HG03354 (cell line): ENCODE results near the gene AGAP1.
"Not testable (repeated sequence)": the region's sequence is repeated elsewhere in the genome, so short reads cannot be mapped to it uniquely, and the experiment has no call there.

ENCODE experiments used
- ATAC-seq: cut with Tn5 transposase; IDR thresholded peaks from one replicate; pipeline ENCODE4 v1.9.1; 2021; ENCODE audit warnings: mild to moderate bottlenecking; ENCODE audit not compliant: unreplicated experiment, poor library complexity, severe bottlenecking

AGAP1 gene

DNA sequence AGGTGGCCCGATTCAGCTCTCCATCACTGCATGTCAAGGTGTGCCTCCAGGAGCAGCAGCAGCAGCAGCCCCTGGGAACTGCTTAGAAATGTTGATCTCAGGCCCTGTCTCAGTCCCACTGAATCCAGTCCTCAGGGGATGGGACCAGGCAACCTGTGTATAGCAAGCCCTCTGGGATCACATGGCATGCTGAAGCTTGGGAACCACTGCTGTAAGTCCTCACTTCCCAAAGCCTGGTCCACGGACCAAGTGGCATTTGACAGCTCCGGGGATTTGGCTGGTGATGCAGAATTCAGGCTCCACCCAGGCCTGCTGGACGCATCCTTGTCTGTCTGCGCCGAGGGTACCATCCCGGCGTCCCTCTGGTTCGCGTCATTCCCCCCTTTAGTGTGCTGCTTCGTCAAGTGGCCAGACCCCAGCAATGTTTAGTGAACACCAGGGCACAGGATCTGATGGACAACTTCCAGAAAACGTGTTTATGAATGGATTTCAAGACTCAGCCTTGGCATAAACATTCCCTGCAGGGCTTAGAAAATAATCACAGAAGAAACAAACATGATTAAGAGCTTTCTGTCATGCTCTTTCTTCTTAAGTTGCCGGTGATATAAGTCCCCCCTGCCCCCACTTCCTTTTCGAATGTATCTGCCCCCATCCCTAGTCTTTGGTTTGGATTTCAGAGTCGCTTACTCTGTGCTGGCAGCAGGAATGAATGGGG is 440.4 kb downstream of the AGAP1 start:
- no peak for ATAC-seq

DNA sequence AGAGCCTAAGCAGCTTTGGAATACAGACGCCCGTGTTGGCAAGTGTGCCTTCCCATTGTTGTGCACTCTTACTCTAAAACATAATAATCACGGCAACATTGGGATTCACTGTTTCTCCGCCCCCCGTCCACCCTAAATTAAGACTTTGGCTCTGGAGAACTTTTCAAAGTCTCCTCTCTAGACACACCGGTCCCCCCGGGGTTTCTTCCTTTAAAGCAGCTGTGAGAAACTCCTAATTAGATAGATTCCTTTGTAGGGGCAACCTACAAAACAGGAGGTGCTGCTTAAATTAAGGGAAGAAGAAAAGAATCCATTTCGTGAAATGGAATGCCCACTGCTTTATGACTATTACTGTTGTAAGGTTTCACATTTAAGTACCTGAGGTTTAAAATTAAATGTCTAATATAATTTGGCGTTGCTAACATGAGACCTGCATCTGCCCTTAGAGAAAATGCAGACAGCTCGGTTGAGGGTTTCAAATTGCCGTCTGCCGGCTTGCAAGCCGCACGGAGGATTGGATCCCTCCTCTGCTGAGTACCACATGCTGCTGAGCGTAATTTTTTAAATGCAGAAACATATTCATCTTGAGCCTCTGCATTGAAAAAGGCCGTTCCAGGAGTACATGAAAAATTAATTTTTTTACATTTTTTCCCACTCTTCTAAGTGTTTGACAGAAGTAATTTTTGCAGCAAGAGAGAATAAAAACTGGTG is 441.1 kb downstream of the AGAP1 start:
- no peak for ATAC-seq

GRCh38 chr2:235935773-235936172 is 441.9 kb downstream of the AGAP1 start:
- no peak for ATAC-seq

- ATAC-seq = no peak
Measured at GRCh38 chr2:235936493-235936892, 442.6 kb downstream of the AGAP1 start.

DNA sequence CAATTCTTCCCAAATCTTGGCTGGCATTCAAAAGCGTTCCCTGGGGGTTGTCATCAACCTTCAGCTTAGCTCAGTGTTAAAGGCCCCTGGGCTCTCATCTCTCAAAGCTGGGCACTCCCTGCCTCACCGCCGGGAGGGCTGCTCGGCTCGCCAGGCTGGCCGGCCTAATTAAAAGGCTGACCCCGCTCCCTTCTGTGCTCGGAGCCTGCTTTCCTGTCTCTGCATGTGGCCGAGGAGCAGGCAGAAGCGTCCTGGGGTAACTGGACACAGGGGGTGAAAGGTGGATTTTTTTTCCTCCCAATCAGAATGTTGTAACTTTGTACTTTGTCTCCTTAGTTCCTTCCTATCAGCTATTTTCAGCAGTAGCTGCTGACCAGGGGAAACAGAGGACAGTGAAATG is 443.2 kb downstream of the AGAP1 start:
- ATAC-seq = no peak

DNA sequence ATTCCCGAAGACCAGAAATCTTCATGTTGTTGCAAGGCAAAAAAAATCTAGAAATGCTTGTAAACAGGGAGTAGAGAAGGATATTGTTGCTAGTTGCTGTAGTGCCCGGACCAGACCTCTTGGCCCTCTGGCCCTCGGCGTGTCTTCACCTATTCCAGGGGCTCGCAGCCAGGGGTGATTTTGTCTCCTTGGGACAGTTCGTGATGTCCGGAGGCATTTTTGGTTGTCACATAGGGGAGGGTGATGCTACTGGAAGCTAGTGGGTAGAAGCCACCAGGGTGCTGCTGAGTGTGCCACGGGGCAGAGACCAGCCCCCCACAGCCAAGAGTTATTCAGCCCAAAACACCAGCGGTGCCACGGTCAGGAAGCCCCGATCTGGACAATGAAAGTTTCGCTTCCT is 443.7 kb downstream of the AGAP1 start:
- no peak for ATAC-seq

- no peak for ATAC-seq
Measured at GRCh38 chr2:235937936-235938335, 444.1 kb downstream of the AGAP1 start.

- ATAC-seq = no peak
Measured at GRCh38 chr2:235938611-235939010, 444.8 kb downstream of the AGAP1 start.

- no peak for ATAC-seq
Measured at GRCh38 chr2:235939471-235939870, 445.6 kb downstream of the AGAP1 start.

- ATAC-seq = no peak
Measured at GRCh38 chr2:235940330-235940729, 446.5 kb downstream of the AGAP1 start.

DNA sequence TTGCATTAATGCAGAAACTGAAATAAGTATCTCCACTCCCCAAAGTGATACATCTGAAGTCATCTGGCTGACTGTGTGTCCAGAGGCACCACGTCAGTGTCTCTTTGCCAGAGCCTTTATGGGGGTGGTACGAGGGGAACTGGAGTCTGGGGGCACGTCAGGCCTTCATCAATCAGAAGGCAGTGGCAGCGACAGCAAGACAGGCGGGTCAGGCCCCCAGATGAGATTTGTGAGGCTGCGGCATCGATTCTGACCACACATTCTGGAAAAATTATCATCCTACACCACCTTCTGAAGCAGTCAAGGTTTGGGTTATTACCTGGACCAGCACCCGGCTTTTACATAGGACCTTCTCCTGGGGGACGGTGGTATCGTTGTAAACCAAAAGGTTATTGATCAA is 450.7 kb downstream of the AGAP1 start:
- ATAC-seq = no peak

- no peak for ATAC-seq
Measured at GRCh38 chr2:235945608-235946140, 451.8 kb downstream of the AGAP1 start.

DNA sequence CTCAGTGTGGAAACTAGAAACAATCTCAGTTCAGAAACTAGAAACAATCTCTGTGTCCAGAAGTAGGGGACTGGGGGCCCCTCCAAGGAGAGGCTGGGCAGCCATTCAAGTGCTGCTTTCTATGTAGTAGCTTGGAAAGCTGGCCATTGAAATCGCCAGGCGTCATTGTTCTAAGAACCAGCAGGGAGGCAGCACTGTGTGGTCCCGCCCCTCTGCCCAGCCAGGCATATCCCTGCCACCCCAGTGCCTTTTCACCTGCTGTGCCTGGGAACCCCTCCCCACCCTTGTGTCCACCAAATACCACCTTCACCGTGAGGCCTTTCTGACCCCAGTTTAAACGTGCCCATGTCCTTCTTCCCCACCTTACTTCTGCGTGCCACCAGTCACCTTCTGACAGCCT is 452.7 kb downstream of the AGAP1 start:
- no peak for ATAC-seq

DNA sequence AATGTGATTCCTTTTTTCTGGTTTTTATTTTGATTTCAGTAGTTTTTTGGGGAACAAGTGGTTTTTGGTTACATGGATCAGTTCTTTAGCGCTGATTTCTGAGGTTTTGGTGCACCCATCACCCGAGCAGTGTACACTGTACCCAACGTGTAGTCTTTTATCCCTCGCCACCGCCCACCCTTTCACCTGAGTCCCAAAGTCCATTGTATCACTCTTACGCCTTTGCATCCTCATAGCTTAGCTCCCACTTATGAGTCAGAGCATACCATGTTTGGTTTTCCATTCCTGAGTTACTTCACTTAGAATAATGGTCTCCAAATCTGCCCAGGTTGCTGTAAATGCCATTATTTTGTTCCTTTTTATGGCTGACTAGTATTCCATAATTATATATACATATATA is 453.2 kb downstream of the AGAP1 start:
- not testable (repeated sequence) for ATAC-seq

GRCh38 chr2:235949567-235950472 is 456.0 kb downstream of the AGAP1 start:
- ATAC-seq = no peak

- ATAC-seq = no peak
Measured at GRCh38 chr2:235950473-235950809, 456.6 kb downstream of the AGAP1 start.

DNA sequence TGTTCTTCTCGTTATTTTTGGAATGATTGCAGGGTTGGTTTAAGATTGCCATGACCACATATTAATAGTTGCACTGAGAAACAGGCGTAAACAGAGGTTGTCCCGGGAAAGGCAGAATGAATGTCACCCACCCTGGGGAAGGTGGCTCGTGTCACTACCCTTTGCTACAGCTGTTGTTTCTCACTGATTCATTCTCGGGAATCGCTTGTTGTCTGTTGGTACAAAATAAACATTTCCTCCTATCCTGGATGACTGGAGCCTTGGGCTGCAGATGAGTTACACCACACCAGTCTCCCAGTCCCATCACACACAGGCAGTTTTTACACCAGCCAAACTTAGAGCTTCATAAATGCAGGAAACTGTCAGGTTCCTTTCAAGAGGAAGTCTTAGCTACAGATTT is 457.6 kb downstream of the AGAP1 start:
- ATAC-seq = no peak

- no peak for ATAC-seq
Measured at GRCh38 chr2:235951982-235952381, 458.1 kb downstream of the AGAP1 start.

DNA sequence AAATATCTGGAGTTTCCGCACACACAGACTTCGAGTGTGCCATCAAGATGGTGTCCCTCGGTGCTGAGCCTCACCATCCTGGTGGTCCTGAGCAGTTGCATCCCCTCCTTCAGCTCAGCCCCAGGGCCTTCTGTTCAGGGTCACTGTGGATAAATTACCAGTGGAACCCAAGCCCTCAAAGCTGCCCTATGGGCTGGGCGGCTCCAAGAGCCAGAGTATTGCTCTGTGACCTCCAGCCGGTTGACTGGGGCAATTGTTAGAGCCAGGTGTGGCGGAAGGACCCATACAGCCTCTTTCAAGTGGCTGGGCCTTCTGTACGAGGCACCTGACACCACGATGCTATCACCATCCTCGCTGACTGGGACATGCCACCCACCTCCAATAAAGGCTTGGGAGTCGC is 458.9 kb downstream of the AGAP1 start:
- ATAC-seq = no peak

GRCh38 chr2:235954281-235954680 is 460.4 kb downstream of the AGAP1 start:
- no peak for ATAC-seq
